Forelimb muscle (tissue), 1 donor: ENCODE data around the gene RALGAPA1. TPM values are rescaled to one million over a fixed set of nuclear protein-coding genes. Genes with fewer than 3 reads are reported as not detected.

ENCODE experiments used
- polyA plus RNA-seq: library from polyadenylated mRNA; unstranded; fragments of 120-200 nt; gene quantifications from one replicate; pipeline ENCODE4 v1.2.1, GENCODE V29; 2013; ENCODE audit not compliant: insufficient read length

The RALGAPA1 gene
- polyA plus RNA-seq, 1 donor: 24.5 TPM

Other genes starting within 250 kb of the RALGAPA1 start
- 21.5 TPM for gene BRMS1L, start 17.0 kb upstream of the RALGAPA1 start, polyA plus RNA-seq